Glutamatergic neuron (in vitro differentiated cells): ENCODE measurements around the gene MBP. TPM values are rescaled to one million over a fixed set of nuclear protein-coding genes. Genes with fewer than 3 reads are reported as not detected.

Experiments used
- DNase-seq: peaks from one replicate; pipeline ENCODE4 v3.0.0; 2022
- H3K27ac Mint-ChIP-seq: one replicate; pipeline ENCODE4 v1.8.0; 2020; ENCODE audit warnings: mild to moderate bottlenecking, mixed read lengths, inconsistent platforms; ENCODE audit not compliant: unreplicated experiment
- H3K27me3 Mint-ChIP-seq: one replicate; pipeline ENCODE4 v1.8.0; 2020; ENCODE audit warnings: mild to moderate bottlenecking, moderate library complexity, mixed read lengths, inconsistent platforms; ENCODE audit not compliant: unreplicated experiment
- H3K36me3 Mint-ChIP-seq: one replicate; pipeline ENCODE4 v1.8.0; 2020; ENCODE audit warnings: mild to moderate bottlenecking, mixed read lengths, inconsistent platforms; ENCODE audit not compliant: unreplicated experiment
- H3K4me1 Mint-ChIP-seq: one replicate; pipeline ENCODE4 v1.8.0; 2020; ENCODE audit warnings: mild to moderate bottlenecking, low read depth, mixed read lengths, inconsistent platforms; ENCODE audit not compliant: unreplicated experiment
- H3K4me3 Mint-ChIP-seq: one replicate; pipeline ENCODE4 v1.8.0; 2020; ENCODE audit warnings: mild to moderate bottlenecking, mixed read lengths, inconsistent platforms; ENCODE audit not compliant: unreplicated experiment
- H3K9me3 Mint-ChIP-seq: one replicate; pipeline ENCODE4 v1.8.0; 2020; ENCODE audit warnings: mild to moderate bottlenecking, moderate library complexity, mixed read lengths, inconsistent platforms; ENCODE audit not compliant: unreplicated experiment
- total RNA-seq: library from RNA; stranded (reverse); fragmentation: NEBNext Ultra II Directional; extraction: Animal tissue kit (Norgen Biotek cat#: 25700); gene quantifications from one replicate; pipeline ENCODE4 v1.2.1, GENCODE V29; 2021; ENCODE audit not compliant: unreplicated experiment
- TF ChIP-seq, protein P1 (sequence below): fragments of 200-600 bp; sonication (generic); IDR thresholded peaks from one replicate; pipeline ENCODE4 v1.5.0; 2021; ENCODE audit not compliant: partially characterized antibody, unreplicated experiment

Gene MBP
- total RNA-seq, 1 donor from 2014 or later: 82.6 TPM

- peaks cover 12% of the 10 kb centered on the region for H3K9me3 Mint-ChIP-seq
- no peak overlapping the region for H3K4me3 Mint-ChIP-seq
- no peaks in the 10 kb centered on the region for H3K27me3 Mint-ChIP-seq
- H3K36me3 Mint-ChIP-seq: peaks cover 6% of the 10 kb centered on the region
- no peak overlapping the region for H3K27ac Mint-ChIP-seq
- TF ChIP-seq, protein P1, sequence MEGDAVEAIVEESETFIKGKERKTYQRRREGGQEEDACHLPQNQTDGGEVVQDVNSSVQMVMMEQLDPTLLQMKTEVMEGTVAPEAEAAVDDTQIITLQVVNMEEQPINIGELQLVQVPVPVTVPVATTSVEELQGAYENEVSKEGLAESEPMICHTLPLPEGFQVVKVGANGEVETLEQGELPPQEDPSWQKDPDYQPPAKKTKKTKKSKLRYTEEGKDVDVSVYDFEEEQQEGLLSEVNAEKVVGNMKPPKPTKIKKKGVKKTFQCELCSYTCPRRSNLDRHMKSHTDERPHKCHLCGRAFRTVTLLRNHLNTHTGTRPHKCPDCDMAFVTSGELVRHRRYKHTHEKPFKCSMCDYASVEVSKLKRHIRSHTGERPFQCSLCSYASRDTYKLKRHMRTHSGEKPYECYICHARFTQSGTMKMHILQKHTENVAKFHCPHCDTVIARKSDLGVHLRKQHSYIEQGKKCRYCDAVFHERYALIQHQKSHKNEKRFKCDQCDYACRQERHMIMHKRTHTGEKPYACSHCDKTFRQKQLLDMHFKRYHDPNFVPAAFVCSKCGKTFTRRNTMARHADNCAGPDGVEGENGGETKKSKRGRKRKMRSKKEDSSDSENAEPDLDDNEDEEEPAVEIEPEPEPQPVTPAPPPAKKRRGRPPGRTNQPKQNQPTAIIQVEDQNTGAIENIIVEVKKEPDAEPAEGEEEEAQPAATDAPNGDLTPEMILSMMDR: no peak
- H3K4me1 Mint-ChIP-seq: peaks cover 53% of the 10 kb centered on the region
- no peak for DNase-seq
These were observed 62.0 kb downstream of the MBP start for GRCh38 chr18:77070627-77071026.

- TF ChIP-seq, protein P1: no peak
- Mint-ChIP-seq H3K4me1 (peaks cover 53% of the 10 kb centered on the region), H3K27me3 (no peaks in the 10 kb centered on the region), H3K9me3 (peaks cover 12% of the 10 kb centered on the region), H3K36me3 (peaks cover 6% of the 10 kb centered on the region), H3K4me3 (peak overlapping the region; percentile 70), H3K27ac (peak overlapping the region; percentile 99)
- DNase-seq: no peak
These were observed 62.7 kb downstream of the MBP start for GRCh38 chr18:77069931-77070330.

- Mint-ChIP-seq H3K9me3 (peaks cover 12% of the 10 kb centered on the region), H3K27ac (peak overlapping the region; percentile 99), H3K27me3 (no peaks in the 10 kb centered on the region), H3K36me3 (peaks cover 6% of the 10 kb centered on the region), H3K4me3 (peak overlapping the region; percentile 70), H3K4me1 (peaks cover 51% of the 10 kb centered on the region)
- TF ChIP-seq, protein P1: no peak
- DNase-seq: no peak
These were observed 63.1 kb downstream of the MBP start for GRCh38 chr18:77069482-77069881.

DNA sequence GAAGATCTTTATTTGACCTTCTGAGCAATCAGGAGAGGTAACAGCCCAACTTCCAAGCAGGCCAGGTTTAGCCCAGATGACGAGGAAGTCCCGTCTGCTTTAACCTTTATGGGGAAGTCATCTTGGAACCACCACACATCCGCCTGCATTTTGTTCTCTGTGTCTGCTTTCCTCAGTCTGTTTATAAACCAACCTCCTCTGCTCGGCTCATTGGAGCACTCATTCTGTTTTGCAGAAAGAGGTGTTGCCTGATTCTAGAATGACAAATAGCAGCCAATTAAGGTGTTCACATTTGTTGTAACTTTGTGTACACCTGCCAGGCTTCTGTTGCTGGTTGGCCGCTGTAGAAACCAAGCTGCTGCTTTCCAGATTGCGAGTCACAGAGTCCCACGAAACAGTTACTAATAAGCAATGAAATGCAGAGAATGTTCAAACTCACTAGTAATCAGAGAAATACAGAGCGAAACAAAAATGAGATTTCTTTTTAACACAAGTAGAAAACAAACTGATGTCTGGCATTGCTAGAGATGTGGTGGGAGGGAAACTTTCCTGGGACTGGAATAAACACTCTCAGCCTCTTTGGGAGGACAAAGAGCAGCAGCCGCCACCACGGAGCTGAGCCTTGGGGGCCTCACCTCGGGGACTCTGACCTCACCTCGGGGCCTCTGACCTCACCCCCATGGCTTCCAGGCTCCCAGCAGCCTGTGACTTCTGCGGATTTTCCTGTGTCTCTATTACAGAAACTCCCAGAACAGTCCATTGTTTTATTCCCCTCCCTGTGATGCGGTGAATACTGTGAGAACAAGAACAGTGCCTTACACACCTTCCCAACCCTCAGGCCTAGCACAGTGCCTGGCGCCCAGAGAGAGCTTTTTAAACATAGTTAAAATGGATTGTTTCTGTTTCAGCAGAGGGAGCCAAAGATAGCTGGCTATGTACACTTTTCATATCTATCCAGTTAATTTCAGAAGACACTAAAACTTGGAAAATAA is 64.0 kb downstream of the MBP start:
- peaks cover 6% of the 10 kb centered on the region for H3K36me3 Mint-ChIP-seq
- H3K9me3 Mint-ChIP-seq: peaks cover 12% of the 10 kb centered on the region
- TF ChIP-seq, protein P1: no peak
- peak overlapping the region; percentile 99 for H3K27ac Mint-ChIP-seq
- DNase-seq: peak; percentile 76
- peak overlapping the region; percentile 70 for H3K4me3 Mint-ChIP-seq
- no peaks in the 10 kb centered on the region for H3K27me3 Mint-ChIP-seq
- H3K4me1 Mint-ChIP-seq: peaks cover 45% of the 10 kb centered on the region
